ENCODE results near the gene GTF3C1.

DNA sequence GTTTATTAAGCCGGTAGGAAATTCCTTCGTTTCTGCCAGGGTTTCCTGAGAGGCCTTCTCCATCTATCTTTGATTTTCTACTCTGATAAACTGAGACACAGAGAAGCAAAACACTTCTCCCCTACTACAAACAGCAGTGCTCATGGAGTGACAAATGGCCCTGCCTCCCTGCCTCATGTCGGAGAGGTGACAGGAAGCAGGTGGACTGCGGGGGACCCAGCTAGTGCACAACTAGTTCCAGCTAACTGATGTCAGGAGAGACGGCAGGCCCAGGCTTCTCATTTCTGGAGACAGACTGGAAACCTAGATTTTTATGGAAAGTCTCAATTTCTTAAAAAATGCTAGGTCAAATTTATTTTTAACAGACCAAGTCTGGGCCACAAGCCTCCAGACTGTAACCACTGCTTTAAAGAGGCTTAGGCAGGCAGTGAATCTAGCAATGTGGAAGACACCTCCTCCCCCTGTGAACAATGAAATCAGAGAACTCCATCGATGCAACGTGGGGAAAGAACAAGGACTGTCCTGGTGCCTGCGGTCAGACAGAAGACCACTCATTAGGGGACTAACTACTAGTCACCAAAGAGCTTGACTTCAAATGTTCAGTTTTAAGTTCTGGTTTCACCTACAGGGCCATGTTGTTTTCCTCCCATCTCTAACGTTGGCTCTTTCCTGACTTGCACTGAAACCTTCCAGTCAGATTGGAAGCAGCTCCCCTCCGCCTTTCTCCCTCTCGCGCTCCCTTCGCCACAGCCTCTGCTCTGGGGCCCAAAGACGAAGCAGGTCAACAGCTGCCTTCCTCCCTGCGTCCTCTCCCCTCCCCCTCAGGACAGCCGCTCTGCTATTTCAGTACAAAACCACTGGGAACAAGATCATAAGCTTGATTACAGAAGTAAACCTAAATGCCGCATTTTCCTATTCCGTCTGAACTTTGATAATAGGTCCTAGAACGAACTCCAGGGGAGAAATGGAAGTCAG is 17.6 kb downstream of the GTF3C1 start:
- TF ChIP-seq TAF1 (conservative IDR thresholded peaks at IDR 0.05): no peak
- TF ChIP-seq, protein P1, sequence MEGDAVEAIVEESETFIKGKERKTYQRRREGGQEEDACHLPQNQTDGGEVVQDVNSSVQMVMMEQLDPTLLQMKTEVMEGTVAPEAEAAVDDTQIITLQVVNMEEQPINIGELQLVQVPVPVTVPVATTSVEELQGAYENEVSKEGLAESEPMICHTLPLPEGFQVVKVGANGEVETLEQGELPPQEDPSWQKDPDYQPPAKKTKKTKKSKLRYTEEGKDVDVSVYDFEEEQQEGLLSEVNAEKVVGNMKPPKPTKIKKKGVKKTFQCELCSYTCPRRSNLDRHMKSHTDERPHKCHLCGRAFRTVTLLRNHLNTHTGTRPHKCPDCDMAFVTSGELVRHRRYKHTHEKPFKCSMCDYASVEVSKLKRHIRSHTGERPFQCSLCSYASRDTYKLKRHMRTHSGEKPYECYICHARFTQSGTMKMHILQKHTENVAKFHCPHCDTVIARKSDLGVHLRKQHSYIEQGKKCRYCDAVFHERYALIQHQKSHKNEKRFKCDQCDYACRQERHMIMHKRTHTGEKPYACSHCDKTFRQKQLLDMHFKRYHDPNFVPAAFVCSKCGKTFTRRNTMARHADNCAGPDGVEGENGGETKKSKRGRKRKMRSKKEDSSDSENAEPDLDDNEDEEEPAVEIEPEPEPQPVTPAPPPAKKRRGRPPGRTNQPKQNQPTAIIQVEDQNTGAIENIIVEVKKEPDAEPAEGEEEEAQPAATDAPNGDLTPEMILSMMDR (IDR thresholded peaks at IDR 0.05; ENCODE audit: low read depth, low read length, missing input control): no peak
- TF ChIP-seq, protein P2, sequence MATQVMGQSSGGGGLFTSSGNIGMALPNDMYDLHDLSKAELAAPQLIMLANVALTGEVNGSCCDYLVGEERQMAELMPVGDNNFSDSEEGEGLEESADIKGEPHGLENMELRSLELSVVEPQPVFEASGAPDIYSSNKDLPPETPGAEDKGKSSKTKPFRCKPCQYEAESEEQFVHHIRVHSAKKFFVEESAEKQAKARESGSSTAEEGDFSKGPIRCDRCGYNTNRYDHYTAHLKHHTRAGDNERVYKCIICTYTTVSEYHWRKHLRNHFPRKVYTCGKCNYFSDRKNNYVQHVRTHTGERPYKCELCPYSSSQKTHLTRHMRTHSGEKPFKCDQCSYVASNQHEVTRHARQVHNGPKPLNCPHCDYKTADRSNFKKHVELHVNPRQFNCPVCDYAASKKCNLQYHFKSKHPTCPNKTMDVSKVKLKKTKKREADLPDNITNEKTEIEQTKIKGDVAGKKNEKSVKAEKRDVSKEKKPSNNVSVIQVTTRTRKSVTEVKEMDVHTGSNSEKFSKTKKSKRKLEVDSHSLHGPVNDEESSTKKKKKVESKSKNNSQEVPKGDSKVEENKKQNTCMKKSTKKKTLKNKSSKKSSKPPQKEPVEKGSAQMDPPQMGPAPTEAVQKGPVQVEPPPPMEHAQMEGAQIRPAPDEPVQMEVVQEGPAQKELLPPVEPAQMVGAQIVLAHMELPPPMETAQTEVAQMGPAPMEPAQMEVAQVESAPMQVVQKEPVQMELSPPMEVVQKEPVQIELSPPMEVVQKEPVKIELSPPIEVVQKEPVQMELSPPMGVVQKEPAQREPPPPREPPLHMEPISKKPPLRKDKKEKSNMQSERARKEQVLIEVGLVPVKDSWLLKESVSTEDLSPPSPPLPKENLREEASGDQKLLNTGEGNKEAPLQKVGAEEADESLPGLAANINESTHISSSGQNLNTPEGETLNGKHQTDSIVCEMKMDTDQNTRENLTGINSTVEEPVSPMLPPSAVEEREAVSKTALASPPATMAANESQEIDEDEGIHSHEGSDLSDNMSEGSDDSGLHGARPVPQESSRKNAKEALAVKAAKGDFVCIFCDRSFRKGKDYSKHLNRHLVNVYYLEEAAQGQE (IDR thresholded peaks at IDR 0.05): no peak
- TF ChIP-seq, protein P3, sequence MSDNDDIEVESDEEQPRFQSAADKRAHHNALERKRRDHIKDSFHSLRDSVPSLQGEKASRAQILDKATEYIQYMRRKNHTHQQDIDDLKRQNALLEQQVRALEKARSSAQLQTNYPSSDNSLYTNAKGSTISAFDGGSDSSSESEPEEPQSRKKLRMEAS (IDR thresholded peaks at IDR 0.05): no peak

Data from liver (tissue), 3 donors.